ENCODE data around the gene PPP2CA. TPM values are rescaled to one million over a fixed set of nuclear protein-coding genes. Genes with fewer than 3 reads are reported as not detected.
"Not testable (repeated sequence)": the region's sequence is repeated elsewhere in the genome, so short reads cannot be mapped to it uniquely, and the experiment has no call there.

Gene PPP2CA
- polyA plus RNA-seq, 4 donors, result 172 to 236 (median 195) TPM

DNA sequence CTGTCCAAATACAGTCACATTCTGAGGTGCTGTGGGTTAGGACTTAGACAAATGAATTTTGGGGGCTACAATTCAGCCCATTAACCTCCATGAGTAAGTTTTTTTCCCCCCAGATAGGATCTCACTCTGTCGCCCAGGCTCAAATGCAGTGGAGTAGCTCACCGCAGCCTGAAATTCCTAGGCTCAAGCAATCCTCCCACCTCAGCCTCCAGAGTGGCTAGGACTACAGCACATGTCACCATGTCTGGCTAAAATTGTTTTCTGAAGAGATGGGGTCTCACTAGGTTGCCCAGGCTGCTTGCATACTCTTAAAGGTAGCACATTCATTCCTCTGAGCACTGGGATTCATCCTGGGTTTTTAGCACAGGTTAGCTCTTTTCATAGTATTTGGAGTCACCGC lies 22.2 kb downstream of the PPP2CA start:
- no peak for DNase-seq (ENCODE audit: low read depth in 4 of 4, low spot score in 3 of 4)

DNA sequence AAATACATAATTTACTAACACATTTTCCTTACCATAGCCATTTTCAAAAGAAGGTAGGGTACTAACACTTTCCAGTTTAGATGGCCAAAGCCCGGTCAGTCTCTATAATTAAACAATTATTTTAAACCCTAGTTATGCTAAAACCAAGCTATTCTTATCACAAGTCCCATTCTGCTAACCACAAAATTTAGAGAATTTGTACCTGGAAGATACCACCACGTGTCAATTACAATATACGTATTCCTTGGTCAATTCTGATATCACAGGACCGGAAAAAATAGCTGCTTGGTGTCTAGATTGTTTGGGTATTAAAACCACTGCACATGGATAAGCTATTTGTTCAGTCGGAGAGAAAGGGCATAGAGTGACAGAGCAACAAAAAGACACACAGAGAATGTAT lies 30.2 kb downstream of the PPP2CA start:
- no peak for DNase-seq (ENCODE audit: low read depth in 4 of 4, low spot score in 3 of 4)

DNA sequence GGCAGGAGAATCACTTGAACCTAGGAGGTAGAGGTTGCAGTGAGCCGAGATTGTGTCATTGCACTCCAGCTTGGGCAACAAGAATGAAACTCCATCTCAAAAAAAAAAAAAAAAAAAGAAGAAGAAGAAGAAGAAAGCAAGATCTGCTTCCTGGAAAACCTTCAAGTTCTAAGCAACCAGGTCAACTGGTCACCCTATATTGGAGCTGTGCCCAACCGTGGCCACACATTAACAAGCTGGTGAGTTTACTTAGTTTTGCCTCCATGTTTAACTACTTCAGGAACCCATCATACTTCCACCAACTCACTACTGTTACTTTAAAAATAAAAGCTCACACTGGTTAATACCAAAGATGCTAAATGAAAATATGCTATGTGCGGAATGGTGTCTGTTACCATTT lies 36.8 kb downstream of the PPP2CA start:
- no peak for DNase-seq (ENCODE audit: low read depth in 4 of 4, low spot score in 3 of 4)

DNA sequence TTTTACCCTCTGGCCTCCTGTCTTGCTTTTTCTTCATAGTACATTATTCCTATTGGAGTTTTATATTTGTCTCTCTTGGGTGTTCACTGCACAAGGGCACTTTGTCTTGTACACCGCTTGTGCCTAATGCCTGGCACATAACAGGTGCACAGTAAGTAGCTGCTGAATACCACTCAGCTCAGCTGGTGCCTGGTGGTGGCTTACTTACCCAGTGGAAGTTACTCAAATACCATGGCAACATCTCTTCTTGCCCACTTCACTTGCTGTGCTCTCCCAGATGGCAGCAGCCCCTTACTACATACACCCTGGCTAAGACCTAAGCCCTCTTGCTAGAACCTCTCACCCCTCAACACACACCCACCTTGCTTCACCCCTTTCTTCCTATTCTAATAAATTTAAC lies 37.8 kb downstream of the PPP2CA start:
- DNase-seq (ENCODE audit: low read depth in 4 of 4, low spot score in 3 of 4), result no peak

DNA sequence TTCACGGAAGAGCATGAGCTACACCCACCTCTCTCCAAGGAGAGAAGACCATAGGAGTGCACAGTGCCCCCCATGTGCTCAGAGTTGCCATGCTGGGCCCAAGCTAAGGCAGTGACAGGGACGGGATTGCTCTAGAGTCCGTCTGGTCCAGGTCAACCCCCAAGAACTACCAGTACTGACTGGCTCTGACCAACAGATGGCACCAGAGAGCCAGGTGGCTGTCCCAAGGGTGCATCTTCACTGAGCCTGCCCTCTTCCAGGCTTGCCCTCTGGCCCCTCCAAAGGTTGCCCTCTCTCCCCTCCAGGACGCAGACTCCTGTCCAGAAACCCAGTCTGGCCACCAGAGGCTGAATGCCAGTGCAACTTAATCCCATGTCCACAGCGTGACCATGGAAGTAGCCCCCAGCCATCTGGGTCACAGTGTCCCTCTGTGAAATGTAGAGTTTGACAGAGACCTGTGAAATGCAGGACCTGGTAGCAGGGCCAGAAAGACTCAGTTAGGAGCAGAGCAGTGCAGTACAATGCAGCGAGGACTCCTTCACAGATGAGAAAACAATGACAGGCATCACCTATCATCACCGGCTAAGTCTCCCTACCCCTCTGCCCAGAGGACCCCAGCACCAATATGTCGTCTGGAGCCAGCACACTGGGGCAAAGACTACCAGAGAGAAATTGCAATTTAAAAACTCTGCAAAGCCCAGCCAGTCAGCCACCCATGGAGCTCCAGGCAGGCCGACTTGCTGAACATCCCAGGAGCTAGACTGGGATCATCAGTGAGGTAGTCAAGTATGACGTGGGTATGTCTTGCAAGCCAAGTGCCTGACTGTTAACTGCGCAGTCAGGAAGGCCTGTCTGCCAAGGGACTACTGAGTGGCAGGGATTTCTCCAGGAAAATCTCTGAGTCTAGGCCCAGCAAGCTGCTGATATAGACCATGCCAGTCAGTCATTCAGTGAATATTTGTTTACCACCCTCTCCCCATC lies 41.4 kb downstream of the PPP2CA start:
- DNase-seq (ENCODE audit: low read depth in 4 of 4, low spot score in 3 of 4), result peak in 2 of 4 donors; percentile 24 to 25

DNA sequence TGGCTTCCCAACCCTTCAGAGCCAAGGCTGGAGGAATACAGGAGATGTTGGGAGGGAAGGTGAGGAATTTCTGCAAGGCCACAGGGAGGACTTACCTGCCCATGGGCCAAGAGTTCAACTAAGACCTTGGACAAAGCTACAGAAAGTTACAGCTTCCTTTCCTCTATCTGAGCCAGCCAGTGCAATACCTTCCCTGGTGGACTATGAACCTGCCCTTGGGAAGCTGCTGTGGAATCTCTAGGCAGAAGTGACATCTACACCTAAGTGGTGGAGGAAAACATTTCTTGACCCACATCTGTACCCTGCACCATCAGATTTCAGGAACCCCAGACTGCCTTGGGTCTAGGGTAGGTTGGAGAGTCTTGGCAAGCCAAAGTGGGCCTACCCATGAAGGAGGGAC lies 42.4 kb downstream of the PPP2CA start:
- no peak for DNase-seq (ENCODE audit: low read depth in 4 of 4, low spot score in 3 of 4)

DNA sequence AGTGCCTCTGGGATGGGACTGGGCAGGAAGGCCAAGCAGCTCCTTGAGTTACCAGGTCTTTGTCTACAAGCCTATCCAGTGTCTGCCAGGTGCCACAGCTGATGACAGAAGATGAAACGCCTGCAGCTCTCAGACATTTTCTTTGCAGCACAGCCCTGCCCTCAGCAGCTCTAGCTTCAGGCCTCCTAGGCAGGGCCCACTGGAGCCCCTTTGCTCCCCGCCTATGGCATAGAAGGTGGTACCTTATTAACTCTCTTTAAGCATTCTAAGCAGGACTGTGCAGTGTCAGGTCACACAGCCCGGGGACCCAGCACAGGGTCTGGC lies 47.8 kb downstream of the PPP2CA start:
- no peak for DNase-seq (ENCODE audit: low read depth in 4 of 4, low spot score in 3 of 4)

DNA sequence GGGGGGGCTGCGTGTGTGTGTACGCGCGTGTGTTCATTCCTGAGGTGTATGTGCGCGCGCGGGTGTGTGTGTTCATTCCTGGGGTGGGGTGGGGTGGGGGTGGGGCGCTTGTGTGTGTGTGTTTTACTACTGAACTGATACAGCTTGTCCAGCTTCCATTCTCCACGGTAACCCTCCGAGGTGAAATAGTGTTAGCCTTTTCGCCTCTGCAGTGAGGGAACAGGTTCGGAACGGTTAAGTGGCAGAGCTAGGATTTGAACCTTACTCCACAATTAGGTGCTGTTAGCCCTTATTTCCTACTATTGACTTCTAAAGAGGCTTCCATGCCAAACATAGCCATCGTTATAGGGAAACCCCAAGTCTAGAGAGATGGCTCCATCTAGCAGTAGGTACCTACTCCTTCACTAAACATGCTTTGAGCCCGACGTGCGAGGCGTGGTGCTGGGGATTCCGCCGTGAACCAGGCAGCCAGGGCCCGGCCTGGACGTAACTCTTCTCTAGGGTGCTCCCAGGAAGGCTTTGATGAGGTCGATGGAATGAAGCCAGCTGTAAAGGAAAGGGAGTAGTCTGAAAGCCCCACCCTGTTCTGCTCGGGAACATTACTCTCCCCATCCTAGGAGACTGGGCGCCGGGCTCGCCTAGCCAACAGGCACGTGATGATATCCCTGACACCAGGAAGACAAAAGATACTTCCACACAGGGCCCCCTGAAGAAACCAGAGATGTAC lies 48.3 kb downstream of the PPP2CA start:
- peak in 2 of 4 donors; percentile 30 to 35 for DNase-seq (ENCODE audit: low read depth in 4 of 4, low spot score in 3 of 4)

DNA sequence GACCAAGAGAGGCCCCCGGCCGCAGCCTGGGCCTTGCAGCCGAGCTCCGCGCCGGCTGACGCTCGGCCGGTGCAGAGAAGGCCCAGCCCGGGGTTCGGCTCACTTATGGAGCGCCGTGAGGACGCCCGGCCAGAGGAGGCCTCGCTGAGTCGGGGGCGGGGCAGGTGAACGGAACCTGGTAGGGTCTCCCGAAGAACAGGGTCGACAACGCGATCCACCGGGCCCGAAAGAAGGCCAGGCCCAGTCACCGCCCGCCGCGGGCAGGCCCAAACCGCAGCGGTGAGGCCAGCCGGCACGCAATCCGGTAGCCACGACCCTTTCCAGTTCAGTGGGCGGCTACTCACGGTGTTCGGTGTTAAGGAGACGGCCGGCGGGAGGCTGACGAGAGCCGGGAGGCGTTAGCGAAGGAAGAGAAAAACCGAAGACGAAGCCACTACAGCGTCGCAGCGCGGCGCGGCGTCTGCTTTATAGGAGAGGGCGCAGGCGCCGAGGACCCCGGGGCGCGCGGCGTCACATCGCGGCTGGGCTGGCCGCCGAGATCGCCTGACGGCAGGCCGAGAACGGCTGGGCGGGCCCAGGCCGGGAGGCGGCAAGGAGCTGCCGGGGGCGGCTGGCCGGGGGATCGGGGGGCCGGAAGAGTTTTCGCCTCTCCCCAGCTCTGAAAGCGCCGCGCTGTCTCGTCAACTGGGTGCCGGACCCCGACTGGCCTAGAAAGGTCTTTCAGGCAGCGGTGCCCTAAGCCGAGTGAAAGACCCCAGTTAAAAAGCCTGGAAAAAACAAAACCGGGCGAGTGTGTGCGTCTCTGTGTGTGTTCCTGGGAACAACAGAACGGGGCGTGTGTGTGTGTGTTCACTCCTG lies 49.1 kb downstream of the PPP2CA start, which contains the start of gene SKP1:
TSS of gene SKP1 (minus strand) at position 440 of the 858 bp plus-strand sequence. CDS start 2,928 bp downstream, outside the sequence.
- peak; percentile 74 to 82 (median 78) for DNase-seq (ENCODE audit: low read depth in 4 of 4, low spot score in 3 of 4)

DNA sequence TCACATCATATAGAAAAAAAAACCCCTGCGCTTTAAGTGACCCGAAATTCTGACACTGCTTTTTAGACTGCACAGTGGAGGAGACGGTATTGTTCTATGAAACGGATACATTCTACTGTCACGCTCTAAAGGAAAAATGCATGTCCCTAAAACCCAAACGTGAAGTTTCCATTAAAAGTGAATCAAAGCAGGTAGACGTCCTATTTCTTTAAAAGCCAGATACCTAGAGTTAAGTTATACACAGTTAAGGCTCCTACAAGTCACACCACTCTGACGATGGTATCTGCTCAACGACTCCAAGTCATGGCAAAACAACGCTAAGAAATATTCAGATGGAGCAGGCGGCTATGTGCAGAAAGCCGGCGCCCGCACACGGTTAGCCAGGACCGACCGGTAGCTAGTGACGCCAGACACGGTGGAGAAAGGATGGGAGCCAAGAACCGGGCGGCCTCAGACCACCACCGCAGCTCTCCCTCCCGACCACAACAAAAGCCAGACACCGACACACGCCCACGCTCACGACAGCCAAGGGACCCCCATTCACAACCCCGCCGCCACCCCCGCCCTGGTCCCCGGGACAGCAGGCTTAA lies 49.9 kb downstream of the PPP2CA start:
- DNase-seq (ENCODE audit: low read depth in 4 of 4, low spot score in 3 of 4), result peak in 2 of 4 donors; percentile 10 to 15

DNA sequence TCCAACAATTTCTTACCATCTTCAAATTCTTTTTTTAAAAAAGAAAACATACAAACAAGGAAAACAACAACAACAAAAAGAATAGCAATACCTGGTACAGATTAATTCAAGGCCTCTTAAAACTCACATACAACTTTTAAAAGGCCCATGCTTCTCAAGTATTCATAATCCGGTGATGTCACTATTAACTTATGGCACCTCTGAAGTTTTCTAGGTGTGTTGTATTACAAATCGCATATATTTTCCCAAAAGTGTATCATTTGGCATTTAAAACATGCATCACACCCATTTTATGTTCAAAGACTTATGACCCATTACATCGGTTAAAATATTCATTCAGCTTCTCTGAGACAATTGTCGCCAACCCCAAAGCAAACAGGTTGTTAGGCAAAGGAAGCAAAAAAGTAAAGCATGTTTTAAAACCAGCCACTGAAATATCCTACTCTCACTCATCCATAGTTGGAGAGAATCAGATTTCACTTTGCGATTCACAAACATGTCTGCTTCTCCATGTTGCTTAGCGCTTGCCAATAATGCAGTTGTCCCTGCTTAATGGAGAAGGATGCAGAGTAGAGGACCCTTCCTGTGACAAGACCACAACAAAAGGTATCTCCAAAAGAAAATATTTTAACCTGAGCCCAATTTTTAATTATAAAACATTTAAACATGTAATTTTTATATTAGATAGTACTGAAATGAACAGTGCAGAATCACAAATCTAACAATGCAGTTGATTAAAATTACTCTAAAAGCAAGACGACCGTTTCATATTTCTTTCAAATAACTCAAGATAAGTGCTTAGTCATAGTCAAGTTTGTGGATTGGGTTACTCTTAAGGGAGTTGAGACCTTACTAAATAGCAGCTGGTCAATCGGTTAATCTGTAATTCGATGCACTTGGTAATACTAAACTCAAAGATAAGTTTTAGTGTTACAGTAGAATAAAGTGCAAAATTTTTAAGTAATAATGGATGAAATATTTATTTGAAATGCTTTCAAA lies 50.7 kb downstream of the PPP2CA start:
- peak in 1 of 4 donors; percentile 15 for DNase-seq (ENCODE audit: low read depth in 4 of 4, low spot score in 3 of 4)

DNA sequence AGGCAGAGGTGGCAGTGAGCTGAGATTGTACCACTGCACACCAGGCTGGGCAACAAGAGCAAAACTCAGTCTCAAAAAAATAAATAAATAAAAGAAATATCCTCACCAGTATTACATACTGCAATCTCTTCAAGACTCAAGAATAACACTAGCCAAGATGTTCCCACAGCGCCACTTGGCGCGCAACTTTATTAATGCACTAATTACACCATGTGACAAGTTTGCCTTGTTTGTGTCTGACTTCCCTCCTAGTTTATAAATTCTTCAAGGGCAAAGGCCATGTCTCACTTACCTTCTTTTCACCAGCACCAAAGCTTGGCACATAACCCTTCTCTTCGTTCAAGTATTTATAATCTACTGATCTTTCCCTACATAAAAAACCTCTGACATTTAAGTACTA lies 53.9 kb downstream of the PPP2CA start:
- no peak for DNase-seq (ENCODE audit: low read depth in 4 of 4, low spot score in 3 of 4)

DNA sequence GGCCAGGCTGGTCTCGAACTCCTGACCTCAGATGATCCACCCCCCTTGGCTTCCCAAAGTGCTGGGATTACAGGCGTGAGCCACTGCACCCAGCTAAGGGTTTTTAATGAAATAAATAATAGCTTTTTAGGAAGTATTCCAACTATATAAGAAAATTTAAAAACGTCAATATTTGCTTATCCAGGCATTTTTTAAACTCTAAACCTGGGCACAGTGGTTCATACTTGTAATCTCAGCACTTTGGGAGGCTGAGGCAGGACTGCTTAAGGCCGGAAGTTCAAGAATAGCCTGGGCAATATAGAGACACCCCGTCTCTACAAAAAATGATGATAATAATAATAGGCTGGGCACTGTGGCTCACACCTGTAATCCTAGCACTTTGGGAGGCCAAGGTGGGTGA lies 63.3 kb downstream of the PPP2CA start:
- DNase-seq (ENCODE audit: low read depth in 4 of 4, low spot score in 3 of 4), result no peak

DNA sequence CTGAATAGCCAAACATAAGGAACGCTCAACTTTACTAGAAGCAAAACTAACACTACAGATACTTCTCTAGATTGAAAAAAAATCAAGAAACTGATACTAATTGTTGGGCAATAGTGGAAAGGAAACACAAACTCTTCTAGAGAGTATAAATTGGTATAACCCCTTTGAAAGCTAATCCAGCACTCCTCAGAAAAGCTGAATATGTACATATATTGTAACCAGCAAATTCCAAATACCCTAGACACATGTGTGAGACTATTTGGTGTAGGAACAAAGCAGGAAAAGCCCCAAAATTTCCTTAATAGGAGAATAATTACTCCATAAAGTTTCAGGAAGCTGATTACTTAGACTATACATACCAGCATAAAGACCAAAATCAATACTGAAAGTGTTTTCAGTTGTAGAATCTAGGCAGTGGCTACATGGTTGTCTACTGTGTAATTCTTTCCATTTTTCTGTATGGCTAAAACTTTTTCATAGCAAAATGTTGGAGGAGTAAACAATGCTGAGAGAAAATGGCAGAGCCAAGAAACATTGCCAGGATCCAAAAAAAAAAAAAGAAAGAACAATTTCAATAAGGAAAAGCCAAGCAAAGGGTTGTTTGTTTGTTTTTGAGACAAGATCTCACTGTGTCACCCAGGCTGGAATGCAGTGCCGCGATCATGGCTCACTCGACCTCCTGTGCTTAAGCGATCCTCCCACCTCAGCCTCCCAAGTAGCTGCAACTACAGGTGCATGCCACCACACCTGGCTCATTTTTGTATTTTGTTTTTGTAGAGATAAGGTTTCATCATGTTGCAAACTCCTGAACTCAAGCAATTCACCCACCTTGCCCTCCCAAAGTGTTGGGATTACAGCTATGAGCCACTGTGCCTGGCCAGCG lies 64.1 kb downstream of the PPP2CA start:
- DNase-seq (ENCODE audit: low read depth in 4 of 4, low spot score in 3 of 4), result no peak

DNA sequence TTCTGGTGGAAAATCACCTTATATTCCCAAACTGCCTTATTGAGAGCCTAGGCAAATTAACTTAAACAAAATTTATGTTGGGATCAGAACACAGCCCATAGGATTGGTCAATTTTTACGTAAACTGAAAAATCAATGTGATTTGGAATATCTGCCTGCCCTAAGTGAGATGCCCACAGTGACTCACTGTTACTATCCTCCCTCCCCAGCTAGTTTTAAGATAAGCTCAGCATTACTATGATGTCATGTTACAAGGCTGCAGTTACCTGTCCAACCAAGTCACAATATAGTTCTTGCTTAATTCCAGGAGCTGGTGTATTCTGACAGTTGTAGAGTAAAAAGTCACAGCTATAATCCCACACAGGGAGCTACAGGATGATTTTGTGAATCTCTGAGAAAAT lies 72.2 kb downstream of the PPP2CA start:
- DNase-seq (ENCODE audit: low read depth in 4 of 4, low spot score in 3 of 4), result no peak

DNA sequence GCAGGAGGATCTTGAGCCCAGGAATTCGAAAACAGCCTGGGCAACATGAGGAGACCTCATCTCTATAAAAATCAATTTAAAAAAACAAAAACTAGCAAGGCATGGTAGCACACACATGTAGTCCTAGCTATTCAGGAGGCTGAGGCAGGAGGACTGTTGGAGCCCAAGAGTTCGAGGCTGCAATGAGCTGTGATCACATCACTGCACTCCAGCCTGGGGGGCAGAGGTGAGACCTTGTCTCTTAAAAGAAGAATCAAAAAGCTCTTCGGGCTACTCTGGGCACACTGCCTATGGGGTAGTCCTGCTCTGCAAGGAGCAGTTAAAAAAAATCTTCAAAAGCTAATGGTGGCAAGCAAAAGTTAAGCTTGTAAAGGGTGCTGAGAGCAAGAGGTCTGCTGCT lies 72.6 kb downstream of the PPP2CA start:
- no peak for DNase-seq (ENCODE audit: low read depth in 4 of 4, low spot score in 3 of 4)

DNA sequence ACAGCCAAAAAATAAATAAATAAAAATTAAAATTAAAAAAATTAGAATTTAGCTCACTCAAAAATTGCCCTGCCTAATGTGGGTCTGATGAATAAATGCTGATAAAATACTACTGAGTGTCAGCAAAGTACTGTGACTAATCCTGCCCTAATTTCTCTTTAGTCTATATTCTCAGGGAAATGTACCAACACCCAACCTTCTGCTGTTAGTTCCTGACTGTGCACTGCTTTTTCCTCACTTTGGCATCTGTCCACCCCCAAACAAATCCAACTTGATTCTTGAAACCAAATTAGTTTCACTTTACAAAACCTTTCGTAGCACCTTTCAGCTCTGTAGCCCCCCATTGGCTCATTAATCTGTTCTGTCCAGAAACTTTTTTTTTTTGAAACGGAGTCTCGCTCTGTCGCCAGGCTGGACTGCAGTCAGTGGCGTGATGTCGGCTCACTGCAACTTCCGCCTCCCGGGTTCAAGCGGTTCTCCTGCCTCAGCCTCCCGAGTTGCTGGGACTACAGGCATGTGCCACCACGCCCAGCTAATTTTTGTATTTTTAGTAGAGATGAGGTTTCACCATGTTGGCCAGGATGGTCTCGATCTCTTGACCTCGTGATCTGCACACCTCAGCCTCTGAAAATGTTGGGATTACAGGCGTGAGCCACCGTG lies 73.6 kb downstream of the PPP2CA start:
- DNase-seq (ENCODE audit: low read depth in 4 of 4, low spot score in 3 of 4), result not testable (repeated sequence)

DNA sequence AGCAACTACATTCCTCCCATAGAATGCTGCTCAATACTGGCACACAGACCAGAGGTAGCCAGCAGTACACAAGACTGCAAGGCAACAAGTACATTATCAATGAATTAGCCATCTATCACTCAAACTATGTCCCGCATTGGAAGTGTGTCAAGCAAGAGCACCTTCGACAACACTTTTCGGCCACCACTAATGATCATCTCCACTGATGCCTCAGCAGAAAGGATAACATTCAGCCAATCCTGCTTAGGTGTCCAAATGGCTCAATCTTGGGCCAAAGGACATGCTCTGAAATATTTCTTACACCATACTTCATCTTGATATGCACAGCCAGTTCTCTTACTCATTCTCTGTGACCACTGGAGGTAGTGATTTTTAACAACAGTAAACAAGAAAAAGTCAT lies 74.2 kb downstream of the PPP2CA start:
- no peak for DNase-seq (ENCODE audit: low read depth in 4 of 4, low spot score in 3 of 4)
